ENCODE results near the gene RLBP1. TPM values are rescaled to one million over a fixed set of nuclear protein-coding genes. Genes with fewer than 3 reads are reported as not detected.

Gene RLBP1
- polyA plus RNA-seq, 1 donor from 2014 or later: 0.16 TPM

GRCh38 chr15:89165677-89166076 lies 55.7 kb downstream of the RLBP1 start:
- Histone ChIP-seq H2AFZ (ENCODE audit: low read depth, low read length) (no peak overlapping the region), H3K36me3 (ENCODE audit: insufficient read depth, low read length) (no peaks in the 10 kb centered on the region), H3K27me3 (ENCODE audit: insufficient read depth, low read depth, low read length) (no peaks in the 10 kb centered on the region), H3K4me3 (ENCODE audit: low read length) (no peak overlapping the region), H3F3A (ENCODE audit: insufficient read depth, low read length, poor library complexity, severe bottlenecking) (no peaks in the 10 kb centered on the region), H3K4me2 (ENCODE audit: low read length) (no peak overlapping the region), H3K9me2 (ENCODE audit: insufficient read depth, low read length) (no peaks in the 10 kb centered on the region), H3K9me3 (ENCODE audit: low read length) (no peaks in the 10 kb centered on the region), H4K20me1 (ENCODE audit: insufficient read depth) (no peaks in the 10 kb centered on the region), H3K79me2 (replicated peaks; ENCODE audit: insufficient read depth, low read length) (no peaks in the 10 kb centered on the region), H3K27ac (ENCODE audit: low read length) (no peak overlapping the region), H3K9ac (ENCODE audit: low read length) (no peak overlapping the region)
- TF ChIP-seq POLR2AphosphoS5 (IDR thresholded peaks at IDR 0.05) (no peak), EP300 (conservative IDR thresholded peaks at IDR 0.05; ENCODE audit: poor library complexity, severe bottlenecking) (no peak), SMC3 (conservative IDR thresholded peaks at IDR 0.05; ENCODE audit: poor library complexity) (no peak), RAD21 (conservative IDR thresholded peaks at IDR 0.05) (no peak), EZH2 (IDR thresholded peaks at IDR 0.05; ENCODE audit: borderline replicate concordance, insufficient read depth, low read length, poor library complexity, severe bottlenecking) (no peak), MXI1 (conservative IDR thresholded peaks at IDR 0.05; ENCODE audit: poor library complexity, severe bottlenecking) (no peak), TAF1 (IDR thresholded peaks at IDR 0.05; ENCODE audit: low read depth) (no peak), CTCF (IDR thresholded peaks at IDR 0.05; ENCODE audit: poor library complexity, severe bottlenecking) (no peak)
- TF ChIP-seq, protein P1, sequence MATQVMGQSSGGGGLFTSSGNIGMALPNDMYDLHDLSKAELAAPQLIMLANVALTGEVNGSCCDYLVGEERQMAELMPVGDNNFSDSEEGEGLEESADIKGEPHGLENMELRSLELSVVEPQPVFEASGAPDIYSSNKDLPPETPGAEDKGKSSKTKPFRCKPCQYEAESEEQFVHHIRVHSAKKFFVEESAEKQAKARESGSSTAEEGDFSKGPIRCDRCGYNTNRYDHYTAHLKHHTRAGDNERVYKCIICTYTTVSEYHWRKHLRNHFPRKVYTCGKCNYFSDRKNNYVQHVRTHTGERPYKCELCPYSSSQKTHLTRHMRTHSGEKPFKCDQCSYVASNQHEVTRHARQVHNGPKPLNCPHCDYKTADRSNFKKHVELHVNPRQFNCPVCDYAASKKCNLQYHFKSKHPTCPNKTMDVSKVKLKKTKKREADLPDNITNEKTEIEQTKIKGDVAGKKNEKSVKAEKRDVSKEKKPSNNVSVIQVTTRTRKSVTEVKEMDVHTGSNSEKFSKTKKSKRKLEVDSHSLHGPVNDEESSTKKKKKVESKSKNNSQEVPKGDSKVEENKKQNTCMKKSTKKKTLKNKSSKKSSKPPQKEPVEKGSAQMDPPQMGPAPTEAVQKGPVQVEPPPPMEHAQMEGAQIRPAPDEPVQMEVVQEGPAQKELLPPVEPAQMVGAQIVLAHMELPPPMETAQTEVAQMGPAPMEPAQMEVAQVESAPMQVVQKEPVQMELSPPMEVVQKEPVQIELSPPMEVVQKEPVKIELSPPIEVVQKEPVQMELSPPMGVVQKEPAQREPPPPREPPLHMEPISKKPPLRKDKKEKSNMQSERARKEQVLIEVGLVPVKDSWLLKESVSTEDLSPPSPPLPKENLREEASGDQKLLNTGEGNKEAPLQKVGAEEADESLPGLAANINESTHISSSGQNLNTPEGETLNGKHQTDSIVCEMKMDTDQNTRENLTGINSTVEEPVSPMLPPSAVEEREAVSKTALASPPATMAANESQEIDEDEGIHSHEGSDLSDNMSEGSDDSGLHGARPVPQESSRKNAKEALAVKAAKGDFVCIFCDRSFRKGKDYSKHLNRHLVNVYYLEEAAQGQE (IDR thresholded peaks at IDR 0.05; ENCODE audit: borderline replicate concordance): no peak

DNA sequence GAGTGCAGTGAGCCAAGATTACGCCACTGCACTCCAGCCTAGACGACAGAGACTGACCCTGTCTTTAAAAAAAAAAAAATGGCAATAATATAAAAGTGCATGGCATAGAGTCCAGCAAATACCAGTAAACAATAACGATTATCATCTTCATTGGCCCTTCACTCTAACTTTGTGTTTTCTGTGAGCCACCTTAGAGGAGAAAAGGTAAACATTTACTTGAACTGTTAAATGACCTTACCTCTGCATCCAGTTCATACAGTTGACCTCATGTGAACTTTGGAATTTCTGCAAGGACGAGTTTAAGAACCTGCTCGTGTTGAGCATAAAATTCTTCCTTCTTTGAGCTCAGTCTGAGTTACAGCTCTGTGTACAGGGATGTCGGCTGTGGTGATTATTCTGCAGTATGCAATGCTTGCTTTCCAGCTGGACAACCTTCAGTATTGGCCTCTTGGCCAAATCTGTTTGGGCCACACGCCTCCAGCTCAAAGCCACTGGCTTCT lies 56.6 kb downstream of the RLBP1 start:
- Histone ChIP-seq H3K27me3 (ENCODE audit: insufficient read depth, low read depth, low read length) (no peaks in the 10 kb centered on the region), H3F3A (ENCODE audit: insufficient read depth, low read length, poor library complexity, severe bottlenecking) (no peaks in the 10 kb centered on the region), H4K20me1 (ENCODE audit: insufficient read depth) (no peaks in the 10 kb centered on the region), H2AFZ (ENCODE audit: low read depth, low read length) (no peak overlapping the region), H3K4me3 (ENCODE audit: low read length) (no peak overlapping the region), H3K9me3 (ENCODE audit: low read length) (no peaks in the 10 kb centered on the region), H3K79me2 (replicated peaks; ENCODE audit: insufficient read depth, low read length) (no peaks in the 10 kb centered on the region), H3K4me2 (ENCODE audit: low read length) (no peak overlapping the region), H3K36me3 (ENCODE audit: insufficient read depth, low read length) (no peaks in the 10 kb centered on the region), H3K27ac (ENCODE audit: low read length) (no peak overlapping the region), H3K9me2 (ENCODE audit: insufficient read depth, low read length) (no peaks in the 10 kb centered on the region), H3K9ac (ENCODE audit: low read length) (no peak overlapping the region)
- TF ChIP-seq MXI1 (conservative IDR thresholded peaks at IDR 0.05; ENCODE audit: poor library complexity, severe bottlenecking): no peak
- TF ChIP-seq POLR2AphosphoS5 (IDR thresholded peaks at IDR 0.05): no peak

All from neural cell (in vitro differentiated cells).